Body of pancreas (tissue), 4 donors: Measurements from ENCODE around the gene SLC22A6. TPM values are rescaled to one million over a fixed set of nuclear protein-coding genes. Genes with fewer than 3 reads are reported as not detected.

Source experiments
- ATAC-seq: fragments of 150-250 bp; one replicate; pipeline ENCODE4 v1.9.1; 2016
- DNase-seq, 4 donors: peaks; one replicate each; pipeline ENCODE4 v3.0.0-alpha.2; 2019
- H3K27ac ChIP-seq, 4 donors: fragments of 200-600 bp; sonication (generic); 1 replicate in 3 of 4; 2 replicates in 1 of 4; pipeline versions ENCODE4 v1.5.1 to v1.6.1; 2016 to 2019; ENCODE audit warnings: mild to moderate bottlenecking in 1 of 4, mixed read lengths in 1 of 4, moderate library complexity in 1 of 4
- H3K27me3 ChIP-seq, 2 donors: fragments of 200-600 bp; sonication (generic); one replicate each; pipeline ENCODE4 v1.6.0; 2016; ENCODE audit warnings: mild to moderate bottlenecking in 1 of 2
- H3K36me3 ChIP-seq, 2 donors: fragments of 200-600 bp; sonication (generic); replicated peaks in 1 of 2; 2 replicates each; pipeline ENCODE4 v1.5.1; 2016; ENCODE audit warnings: low read depth in 2 of 2; ENCODE audit not compliant: insufficient read depth in 1 of 2
- H3K4me1 ChIP-seq: fragments of 200-600 bp; sonication (generic); one replicate; pipeline ENCODE4 v1.6.0; 2016
- H3K4me3 ChIP-seq, 2 donors: fragments of 200-600 bp; sonication (generic); 1 replicate in 1 of 2; 2 replicates in 1 of 2; pipeline ENCODE4 v1.5.1; 2016 to 2019
- H3K9me3 ChIP-seq, 3 donors: fragments of 200-600 bp; sonication (generic); 1 replicate in 2 of 3; 2 replicates in 1 of 3; pipeline ENCODE4 v1.5.1; 2016
- POLR2A ChIP-seq, 3 donors: fragments of 450-650 bp; IDR thresholded peaks; one replicate each; pipeline ENCODE4 v1.6.1; 2016; ENCODE audit warnings: antibody characterized with exemption in 3 of 3, mild to moderate bottlenecking in 2 of 3
- WGBS, 2 donors: methylation state at CpG; one replicate each; pipeline ENCODE4 v1.1.5; 2017; 5-methylcytosine and 5-hydroxymethylcytosine counted together
- intact Hi-C: fragments of 100-400 bp; cut with DNase I; formaldehyde crosslinking; loops from one replicate; pipeline ENCODE4 v1.15.1; 2023
- total RNA-seq, 2 donors: library from RNA; depleted of rRNA; stranded (reverse); fragments of >200 nt; gene quantifications; one replicate each; pipeline ENCODE4 v1.1.0, GENCODE V29; 2016
- TF ChIP-seq, protein P1 (sequence below), 7 experiments: fragments of 450-650 bp in 4 of 7; fragments of 200-600 bp in 3 of 7; sonication (generic) in 3 of 7; IDR thresholded peaks; one replicate each; pipeline ENCODE4 v1.5.1; 2016 to 2019; ENCODE audit warnings: antibody characterized with exemption in 7 of 7

Gene SLC22A6
- total RNA-seq, 2 donors from 2014 or later: not detected

DNA sequence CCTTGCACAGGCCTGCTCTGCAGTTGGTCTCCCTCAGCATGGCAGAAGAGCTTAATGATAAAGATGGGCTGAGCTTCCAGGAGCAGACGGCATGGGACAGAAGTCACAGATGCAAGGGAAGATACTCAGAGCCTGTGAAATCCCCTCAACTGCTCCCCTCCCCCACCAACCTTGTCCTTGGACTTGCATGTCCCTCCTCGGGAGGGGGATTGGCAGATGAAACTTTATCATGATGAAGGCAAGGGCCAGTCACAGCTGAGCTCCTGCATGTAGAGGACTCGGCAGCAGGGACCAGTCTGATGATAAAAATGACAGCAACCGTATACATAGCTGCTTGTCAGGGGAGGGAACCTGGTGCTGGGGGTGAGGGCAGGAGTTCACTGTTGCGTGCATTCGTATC lies 37.7 kb upstream of the SLC22A6 start:
- WGBS, 2 donors: 63 to 72% methylated on average over 6 of the region's 6 CpGs
- Histone ChIP-seq H3K27me3 (no peaks in the 10 kb centered on the region), H3K9me3 (no peaks in the 10 kb centered on the region)

DNA sequence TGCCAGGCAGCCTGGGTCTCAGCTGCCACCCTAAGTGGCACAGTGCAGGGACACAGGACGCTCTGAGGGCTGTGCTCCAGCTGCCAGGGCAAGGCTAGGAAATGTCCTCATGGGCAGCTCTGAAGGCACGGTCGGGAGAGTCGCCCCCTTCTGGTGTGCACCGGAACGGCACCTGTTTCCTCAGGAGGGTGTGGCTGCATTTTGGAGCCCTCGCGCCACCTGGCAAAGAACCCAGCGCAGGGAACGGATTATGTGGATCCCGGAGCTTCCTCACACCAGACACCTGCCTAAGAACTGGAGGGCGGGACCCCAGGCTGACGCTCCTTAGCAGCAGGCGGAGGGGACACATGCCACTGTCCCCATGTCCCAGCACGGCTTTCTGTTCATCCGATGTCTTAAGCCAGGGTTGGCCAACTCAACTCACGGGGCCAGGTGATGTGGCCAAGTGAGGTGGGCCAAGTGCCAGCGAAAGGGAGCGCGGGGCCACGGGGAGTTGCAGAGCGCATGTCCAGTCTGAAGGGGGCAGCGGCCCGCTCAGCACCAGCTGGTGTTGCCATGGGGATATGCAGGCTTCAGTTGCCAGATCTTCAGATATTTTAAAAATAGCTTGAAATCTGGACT lies 36.0 kb upstream of the SLC22A6 start:
- no peaks in the 10 kb centered on the region for H3K4me1 ChIP-seq
- TF ChIP-seq, protein P1, sequence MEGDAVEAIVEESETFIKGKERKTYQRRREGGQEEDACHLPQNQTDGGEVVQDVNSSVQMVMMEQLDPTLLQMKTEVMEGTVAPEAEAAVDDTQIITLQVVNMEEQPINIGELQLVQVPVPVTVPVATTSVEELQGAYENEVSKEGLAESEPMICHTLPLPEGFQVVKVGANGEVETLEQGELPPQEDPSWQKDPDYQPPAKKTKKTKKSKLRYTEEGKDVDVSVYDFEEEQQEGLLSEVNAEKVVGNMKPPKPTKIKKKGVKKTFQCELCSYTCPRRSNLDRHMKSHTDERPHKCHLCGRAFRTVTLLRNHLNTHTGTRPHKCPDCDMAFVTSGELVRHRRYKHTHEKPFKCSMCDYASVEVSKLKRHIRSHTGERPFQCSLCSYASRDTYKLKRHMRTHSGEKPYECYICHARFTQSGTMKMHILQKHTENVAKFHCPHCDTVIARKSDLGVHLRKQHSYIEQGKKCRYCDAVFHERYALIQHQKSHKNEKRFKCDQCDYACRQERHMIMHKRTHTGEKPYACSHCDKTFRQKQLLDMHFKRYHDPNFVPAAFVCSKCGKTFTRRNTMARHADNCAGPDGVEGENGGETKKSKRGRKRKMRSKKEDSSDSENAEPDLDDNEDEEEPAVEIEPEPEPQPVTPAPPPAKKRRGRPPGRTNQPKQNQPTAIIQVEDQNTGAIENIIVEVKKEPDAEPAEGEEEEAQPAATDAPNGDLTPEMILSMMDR (IDR thresholded peaks at IDR 0.05): peak in 1 of 7 experiments; percentile 9
- no peak for TF ChIP-seq POLR2A (IDR thresholded peaks at IDR 0.05)
- intact Hi-C loops: loop anchor here (5.0 kb wide), 1 partner anchor 118 kb away; no protein-coding TSS in a partner anchor
- 58 to 80% methylated on average over 1 to 24 of the region's 24 CpGs for WGBS, 2 donors
- H3K9me3 ChIP-seq: no peaks in the 10 kb centered on the region
- H3K36me3 ChIP-seq: no peaks in the 10 kb centered on the region
- no peak for DNase-seq
- no peak overlapping the region for H3K27ac ChIP-seq
- no peaks in the 10 kb centered on the region for H3K27me3 ChIP-seq
- no peak for ATAC-seq
- no peak overlapping the region for H3K4me3 ChIP-seq

More for the DNA sequence above, 37.7 kb upstream of the SLC22A6 start:
- no peaks in the 10 kb centered on the region for H3K36me3 ChIP-seq
- ATAC-seq (no peak), DNase-seq (no peak)
- no peak overlapping the region for H3K4me3 ChIP-seq
- H3K4me1 ChIP-seq: no peaks in the 10 kb centered on the region
- intact Hi-C loops: loop anchor here (5.0 kb wide), 1 partner anchor 120 kb away; no protein-coding TSS in a partner anchor
- TF ChIP-seq POLR2A (IDR thresholded peaks at IDR 0.05): no peak
- TF ChIP-seq, protein P1 (IDR thresholded peaks at IDR 0.05): no peak
- H3K27ac ChIP-seq: no peak overlapping the region

DNA sequence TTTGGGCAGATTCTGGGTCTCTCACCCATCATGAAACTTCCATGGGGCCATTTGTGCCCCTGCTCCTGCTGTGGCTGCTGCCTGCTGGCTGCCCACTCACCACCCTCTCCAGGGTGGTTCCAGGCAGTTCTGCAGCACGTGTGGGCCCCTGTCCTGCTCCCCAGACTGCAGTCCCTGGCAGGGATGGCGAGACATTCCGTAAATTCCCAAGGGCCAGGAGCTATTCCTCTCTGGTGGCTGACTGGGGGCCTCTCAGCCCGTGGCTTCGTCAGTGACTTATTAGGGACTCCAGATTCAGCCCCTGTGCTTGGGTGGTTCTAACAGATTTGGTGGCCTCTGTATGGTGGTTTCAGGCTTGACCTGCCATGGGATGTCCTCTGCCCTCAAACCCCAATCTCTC lies 34.7 kb upstream of the SLC22A6 start:
- no peaks in the 10 kb centered on the region for H3K27me3 ChIP-seq
- no peaks in the 10 kb centered on the region for H3K4me1 ChIP-seq
- intact Hi-C loops: no loop called here
- no peak overlapping the region for H3K4me3 ChIP-seq
- no peak overlapping the region for H3K27ac ChIP-seq
- 67 to 83% methylated on average over 1 to 5 of the region's 5 CpGs for WGBS, 2 donors
- TF ChIP-seq, protein P1 (IDR thresholded peaks at IDR 0.05): no peak
- TF ChIP-seq POLR2A (IDR thresholded peaks at IDR 0.05): no peak
- no peak for DNase-seq
- no peaks in the 10 kb centered on the region for H3K9me3 ChIP-seq
- H3K36me3 ChIP-seq: no peaks in the 10 kb centered on the region
- ATAC-seq: no peak

DNA sequence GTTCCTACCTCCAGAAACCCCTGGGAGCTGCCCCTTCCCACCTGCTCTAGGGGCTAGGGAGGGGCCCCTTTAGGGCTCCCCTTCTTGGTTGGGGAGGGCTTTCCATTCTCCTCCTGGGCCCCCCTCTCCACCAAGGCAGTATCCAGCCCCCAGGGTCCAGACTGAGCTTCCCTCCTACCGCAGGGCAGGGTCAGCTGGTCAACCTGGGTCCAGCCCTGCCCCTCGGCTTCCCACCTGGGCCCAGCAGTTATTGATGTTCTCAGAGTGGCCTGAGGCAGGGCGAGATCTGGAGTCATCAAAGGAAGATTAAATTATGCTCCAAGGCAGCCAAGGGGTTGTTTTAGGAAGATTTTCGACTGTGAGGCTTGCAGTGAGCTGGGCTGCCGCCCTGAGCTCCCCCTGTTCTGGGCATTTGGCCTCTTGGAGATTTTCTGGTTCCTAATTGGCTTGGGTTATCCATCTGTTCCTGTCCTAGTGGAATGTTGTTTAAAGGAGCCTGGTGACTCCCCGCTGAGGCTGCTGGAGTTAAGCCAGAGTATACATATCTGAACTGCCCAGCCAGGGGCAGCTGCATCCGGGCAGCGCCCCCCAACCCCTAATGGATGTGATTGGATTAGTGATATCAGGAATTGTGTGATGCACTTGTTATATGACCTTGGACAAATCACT lies 32.7 kb upstream of the SLC22A6 start:
- intact Hi-C loops: no loop called here
- DNase-seq: no peak
- no peak overlapping the region for H3K4me3 ChIP-seq
- no peak for TF ChIP-seq POLR2A (IDR thresholded peaks at IDR 0.05)
- TF ChIP-seq, protein P1 (IDR thresholded peaks at IDR 0.05): no peak
- no peak overlapping the region for H3K27ac ChIP-seq
- no peaks in the 10 kb centered on the region for H3K9me3 ChIP-seq
- no peaks in the 10 kb centered on the region for H3K4me1 ChIP-seq
- H3K27me3 ChIP-seq: no peaks in the 10 kb centered on the region
- 22 to 41% methylated on average over 7 to 8 of the region's 8 CpGs for WGBS, 2 donors
- no peaks in the 10 kb centered on the region for H3K36me3 ChIP-seq
- no peak for ATAC-seq
